ENCODE results near the gene HOXA6.
A peak's percentile ranks its signal among the peaks of the same experiment; 100 is the strongest.

The HOXA6 gene

DNA sequence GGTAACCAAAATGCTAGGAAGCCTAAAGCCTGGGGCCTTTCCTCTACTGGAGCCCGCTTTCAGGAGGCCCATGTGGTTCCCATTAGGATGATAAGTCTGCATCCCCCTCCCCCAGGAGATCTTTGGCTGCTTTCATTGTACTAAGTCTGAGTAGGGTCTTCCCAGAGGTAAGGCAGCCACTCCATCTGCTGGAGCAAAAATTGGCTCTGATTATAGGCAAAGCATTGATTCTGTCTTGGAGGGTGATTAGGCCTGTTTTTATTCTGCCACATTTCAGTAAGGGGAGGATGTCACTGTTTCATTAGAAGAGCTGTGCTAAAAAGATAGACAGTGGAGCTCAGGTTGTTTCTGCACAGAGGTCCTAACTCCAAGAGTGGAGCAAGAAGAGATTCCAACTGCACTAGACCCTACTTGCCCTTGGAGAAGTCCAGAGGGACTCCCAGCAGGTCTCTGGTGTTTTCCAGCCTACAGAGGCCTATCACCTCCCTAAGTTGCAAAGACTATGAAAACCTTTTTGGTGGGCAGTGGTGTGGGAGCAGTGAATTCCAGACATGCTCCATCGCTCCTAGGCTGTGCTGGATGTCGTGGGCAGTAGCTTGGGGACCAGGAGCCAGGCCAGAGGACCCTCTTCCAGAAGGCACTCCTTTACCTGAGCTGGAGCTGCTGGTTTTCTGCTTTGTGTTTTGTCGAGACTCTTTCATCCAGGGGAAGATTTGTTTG, 37.9 kb downstream of the HOXA6 start:
- Histone ChIP-seq H3K36me3 (ENCODE audit: insufficient read depth, low read length) (peaks cover 9% of the 10 kb centered on the region), H3K4me1 (ENCODE audit: control insufficient read depth, insufficient read depth, low read length) (peaks cover 47% of the 10 kb centered on the region), H3K9ac (ENCODE audit: low read depth, low read length) (no peak overlapping the region), H3K27me3 (ENCODE audit: control insufficient read depth, insufficient read depth, low read length) (no peaks in the 10 kb centered on the region), H3K9me3 (replicated peaks; ENCODE audit: low read length) (no peaks in the 10 kb centered on the region), H3K4me3 (ENCODE audit: low read length) (no peak overlapping the region), H3K4me2 (ENCODE audit: low read length) (no peak overlapping the region)

DNA sequence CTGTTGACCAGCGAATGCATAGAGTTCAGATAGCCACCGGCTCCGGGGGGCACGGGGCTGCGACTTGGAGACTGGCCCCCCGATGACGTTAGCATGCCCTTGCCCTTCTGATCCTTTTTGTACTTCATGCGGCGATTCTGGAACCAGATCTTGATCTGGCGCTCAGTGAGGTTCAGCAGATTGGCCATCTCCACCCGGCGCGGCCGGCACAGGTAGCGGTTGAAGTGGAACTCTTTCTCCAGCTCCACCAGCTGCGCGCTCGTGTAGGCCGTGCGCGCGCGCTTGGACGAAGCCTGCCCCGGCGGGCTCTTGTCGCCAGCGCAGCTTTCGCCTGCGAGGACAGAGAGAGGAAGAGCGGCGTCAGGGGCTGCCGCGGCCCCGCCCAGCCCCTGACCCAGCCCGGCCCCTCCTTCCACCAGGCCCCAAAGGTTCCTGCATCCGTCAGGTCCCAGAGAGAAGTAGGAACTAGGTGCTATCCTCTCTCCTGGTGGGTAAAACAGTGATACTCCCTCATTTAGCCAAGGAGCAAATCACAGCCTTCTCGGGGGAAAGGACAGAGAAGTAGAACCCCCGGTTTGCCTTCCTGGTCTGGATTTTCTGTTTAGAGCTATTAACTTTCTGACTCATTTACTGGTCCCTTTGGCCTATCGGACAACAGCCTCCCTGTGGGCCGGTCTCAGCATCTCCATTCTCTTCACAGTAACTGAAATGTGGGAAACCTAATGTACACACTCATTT, 39.0 kb downstream of the HOXA6 start:
- H3K4me2 ChIP-seq (ENCODE audit: low read length): no peak overlapping the region
- no peaks in the 10 kb centered on the region for H3K27me3 ChIP-seq (ENCODE audit: control insufficient read depth, insufficient read depth, low read length)
- H3K9ac ChIP-seq (ENCODE audit: low read depth, low read length): no peak overlapping the region
- H3K9me3 ChIP-seq (replicated peaks; ENCODE audit: low read length): no peaks in the 10 kb centered on the region
- H3K4me3 ChIP-seq (ENCODE audit: low read length): no peak overlapping the region
- peaks cover 42% of the 10 kb centered on the region for H3K4me1 ChIP-seq (ENCODE audit: control insufficient read depth, insufficient read depth, low read length)
- peaks cover 9% of the 10 kb centered on the region for H3K36me3 ChIP-seq (ENCODE audit: insufficient read depth, low read length)

DNA sequence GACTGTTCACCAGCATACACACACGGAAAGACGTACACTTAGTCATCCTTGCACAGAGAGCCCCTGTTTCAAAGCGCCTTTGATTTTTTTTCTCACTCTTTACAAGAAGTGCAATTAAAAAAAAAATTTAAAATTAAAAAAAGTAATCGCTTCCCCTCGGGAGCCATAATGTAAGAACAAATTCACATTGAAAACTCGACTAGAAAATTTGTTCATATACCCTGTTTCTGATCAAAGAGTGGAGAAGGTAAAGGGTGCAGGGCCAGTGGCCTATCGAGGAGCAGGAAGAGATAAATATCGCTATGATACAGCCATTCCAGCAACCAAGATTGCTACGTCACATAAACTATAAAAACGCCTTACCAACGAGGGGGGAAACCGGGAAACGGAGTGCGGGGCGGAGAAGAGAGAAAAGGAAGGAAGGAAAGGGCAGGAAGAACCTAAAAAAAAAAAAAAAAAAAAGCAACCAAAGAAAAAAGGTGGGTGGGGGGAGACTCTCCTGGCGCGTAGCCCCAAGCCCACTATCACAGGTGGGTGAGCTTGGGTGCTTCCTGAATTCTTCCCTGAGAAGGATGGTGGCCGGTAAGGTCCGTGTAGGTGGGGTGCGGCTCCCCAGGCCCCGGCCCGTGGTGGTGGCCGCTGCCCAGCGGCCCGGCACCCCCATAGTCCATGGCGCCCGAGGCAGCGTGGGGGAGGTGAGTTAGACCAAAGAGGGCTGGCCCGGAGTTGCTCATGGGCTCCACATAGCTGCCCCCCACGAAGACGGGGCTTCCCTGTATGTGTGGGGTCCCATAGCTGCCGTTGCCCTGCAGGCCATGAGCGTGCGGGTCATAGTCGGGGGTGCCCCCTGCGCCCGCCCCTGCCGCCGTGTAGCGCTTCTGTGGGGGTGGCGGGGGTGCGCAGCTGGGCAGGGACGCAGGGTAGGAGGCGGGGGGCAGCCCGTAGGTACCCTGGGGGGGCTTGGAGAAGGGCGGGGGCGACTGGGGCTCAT, 39.9 kb downstream of the HOXA6 start:
- Histone ChIP-seq H3K4me3 (ENCODE audit: low read length) (no peak overlapping the region), H3K9ac (ENCODE audit: low read depth, low read length) (peak overlapping the region; percentile 84), H3K27me3 (ENCODE audit: control insufficient read depth, insufficient read depth, low read length) (no peaks in the 10 kb centered on the region), H3K9me3 (replicated peaks; ENCODE audit: low read length) (no peaks in the 10 kb centered on the region), H3K4me2 (ENCODE audit: low read length) (no peak overlapping the region), H3K4me1 (ENCODE audit: control insufficient read depth, insufficient read depth, low read length) (peaks cover 34% of the 10 kb centered on the region), H3K36me3 (ENCODE audit: insufficient read depth, low read length) (peaks cover 9% of the 10 kb centered on the region)

DNA sequence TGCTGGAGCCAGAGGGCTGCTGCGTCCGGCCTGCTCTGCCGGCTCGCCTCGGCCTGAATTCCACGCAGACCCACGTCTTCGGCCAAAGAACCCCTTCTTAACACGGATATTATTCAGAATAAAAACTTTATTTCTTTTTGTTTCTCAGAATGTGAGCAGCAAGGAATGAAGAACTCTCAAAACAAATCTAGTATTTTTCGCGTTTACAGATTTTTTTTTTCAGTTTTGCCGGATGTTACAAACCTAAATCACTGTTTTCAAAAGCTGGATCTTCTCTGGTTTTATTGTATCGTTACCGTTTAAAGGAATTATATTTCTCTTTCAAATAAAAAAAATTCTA, 40.7 kb downstream of the HOXA6 start:
- peaks cover 28% of the 10 kb centered on the region for H3K4me1 ChIP-seq (ENCODE audit: control insufficient read depth, insufficient read depth, low read length)
- H3K27me3 ChIP-seq (ENCODE audit: control insufficient read depth, insufficient read depth, low read length): no peaks in the 10 kb centered on the region
- H3K4me2 ChIP-seq (ENCODE audit: low read length): peak overlapping the region; percentile 99
- no peaks in the 10 kb centered on the region for H3K9me3 ChIP-seq (replicated peaks; ENCODE audit: low read length)
- peak overlapping the region; percentile 73 for H3K4me3 ChIP-seq (ENCODE audit: low read length)
- H3K9ac ChIP-seq (ENCODE audit: low read depth, low read length): peak overlapping the region; percentile 84
- H3K36me3 ChIP-seq (ENCODE audit: insufficient read depth, low read length): peaks cover 9% of the 10 kb centered on the region

DNA sequence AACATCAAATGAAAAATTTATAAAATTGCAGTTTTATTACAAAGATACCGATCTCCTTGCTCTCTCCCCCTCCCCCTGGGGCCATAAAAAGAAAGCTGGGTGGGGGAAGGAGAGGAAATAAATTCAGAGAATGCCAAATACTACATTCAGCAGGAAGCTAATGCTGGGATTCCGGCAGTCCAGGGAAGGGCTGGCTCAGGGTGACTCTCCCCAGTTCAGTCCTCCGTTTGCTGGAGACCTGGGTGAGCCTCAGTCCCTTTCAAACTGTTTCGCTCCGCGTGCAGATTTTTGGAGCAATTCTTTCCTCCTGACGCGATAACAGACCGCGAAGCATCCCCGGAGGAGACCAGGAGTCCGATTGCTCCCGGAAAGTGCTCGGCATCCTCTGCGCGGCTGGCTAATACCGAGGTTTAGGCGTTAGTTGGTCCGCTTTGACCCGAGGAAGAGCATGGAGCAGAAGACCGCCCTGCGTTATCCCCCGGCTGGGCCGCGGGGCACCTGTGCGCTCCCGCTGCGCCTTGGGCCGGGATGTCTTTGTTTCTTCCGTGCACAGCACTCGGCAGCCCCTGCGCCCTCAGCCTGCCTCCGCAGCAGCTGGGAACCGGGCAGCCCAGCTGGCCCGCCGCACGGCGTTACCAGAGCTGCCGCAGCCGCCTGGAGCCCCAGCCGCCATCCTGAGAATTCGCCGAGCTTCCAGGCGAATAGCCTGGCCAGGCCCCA, 41.2 kb downstream of the HOXA6 start:
- peak overlapping the region; percentile 84 for H3K9ac ChIP-seq (ENCODE audit: low read depth, low read length)
- H3K27me3 ChIP-seq (ENCODE audit: control insufficient read depth, insufficient read depth, low read length): no peaks in the 10 kb centered on the region
- peaks cover 15% of the 10 kb centered on the region for H3K36me3 ChIP-seq (ENCODE audit: insufficient read depth, low read length)
- peak overlapping the region; percentile 99 for H3K4me2 ChIP-seq (ENCODE audit: low read length)
- H3K9me3 ChIP-seq (replicated peaks; ENCODE audit: low read length): no peaks in the 10 kb centered on the region
- peaks cover 23% of the 10 kb centered on the region for H3K4me1 ChIP-seq (ENCODE audit: control insufficient read depth, insufficient read depth, low read length)
- H3K4me3 ChIP-seq (ENCODE audit: low read length): peak overlapping the region; percentile 73

DNA sequence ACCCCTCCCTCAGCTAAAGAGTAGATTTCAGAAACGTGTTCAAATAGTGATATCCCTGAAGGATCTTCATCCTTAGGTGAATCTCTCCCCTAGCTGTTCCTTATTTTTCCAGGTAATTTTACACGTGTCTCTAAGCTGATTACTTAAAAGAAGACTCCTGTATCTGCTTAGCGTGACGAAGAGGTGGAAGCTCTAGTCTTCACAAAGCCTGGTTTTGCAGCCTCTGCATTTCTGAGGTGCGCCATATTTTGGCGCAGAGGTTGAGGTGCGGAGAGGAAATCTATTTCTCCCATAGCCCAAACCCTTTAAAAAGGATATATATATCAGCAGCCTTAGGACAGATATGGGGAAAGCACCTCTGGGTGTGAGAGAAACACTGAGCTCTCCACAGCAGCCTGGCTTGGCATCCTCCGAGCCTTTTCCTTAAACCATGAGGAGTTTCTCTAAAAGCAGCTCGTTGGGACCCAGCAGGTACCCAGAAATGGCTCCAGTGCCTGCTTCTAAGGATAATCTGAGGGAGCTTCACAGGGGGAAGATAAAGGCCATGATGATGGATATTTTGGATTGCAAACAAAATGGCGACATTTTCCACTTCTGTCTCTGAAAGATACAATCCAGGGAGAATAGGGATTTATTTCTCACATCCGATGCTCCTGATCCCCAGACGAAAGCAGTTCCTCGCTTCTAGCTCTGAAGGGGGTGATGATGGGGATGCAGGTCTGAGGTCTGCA, 42.1 kb downstream of the HOXA6 start:
- Histone ChIP-seq H3K9ac (ENCODE audit: low read depth, low read length) (no peak overlapping the region), H3K4me2 (ENCODE audit: low read length) (no peak overlapping the region), H3K36me3 (ENCODE audit: insufficient read depth, low read length) (peaks cover 22% of the 10 kb centered on the region), H3K4me3 (ENCODE audit: low read length) (no peak overlapping the region), H3K4me1 (ENCODE audit: control insufficient read depth, insufficient read depth, low read length) (peaks cover 14% of the 10 kb centered on the region), H3K9me3 (replicated peaks; ENCODE audit: low read length) (no peaks in the 10 kb centered on the region), H3K27me3 (ENCODE audit: control insufficient read depth, insufficient read depth, low read length) (no peaks in the 10 kb centered on the region)

DNA sequence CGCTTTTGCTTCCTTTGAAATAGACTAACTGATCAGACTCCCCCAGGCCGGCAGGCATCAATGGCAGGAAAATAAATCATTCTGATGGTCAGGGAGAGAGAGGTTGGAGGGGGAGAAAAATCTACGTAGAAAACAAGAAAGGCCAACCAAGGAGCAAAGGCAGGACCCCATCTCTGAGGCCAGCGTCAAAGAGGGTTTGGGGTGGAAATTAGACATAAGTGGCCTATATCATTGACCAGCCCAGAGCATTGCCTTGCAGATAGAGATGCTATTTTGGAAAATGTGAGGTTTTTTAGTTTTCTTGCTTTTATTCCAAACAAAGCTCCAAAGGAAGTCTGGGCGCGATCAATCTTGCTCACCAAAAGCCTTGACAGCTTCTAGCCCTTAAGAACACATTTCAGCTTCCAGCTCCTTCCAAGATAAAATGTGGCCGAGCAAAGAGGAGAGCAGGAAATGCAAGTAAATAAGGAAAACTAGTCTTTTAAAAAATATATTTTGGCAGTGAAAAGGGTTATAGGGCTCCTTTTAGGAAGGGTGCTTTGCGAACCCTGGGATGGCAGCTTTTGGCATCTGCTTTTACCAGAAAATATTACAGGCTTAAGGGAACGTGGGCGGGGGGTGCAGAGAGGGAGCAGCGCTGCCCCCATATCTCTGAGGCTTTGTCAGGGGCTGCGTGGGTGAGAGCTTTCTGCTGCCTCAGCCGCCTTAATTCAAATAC, 43.1 kb downstream of the HOXA6 start:
- H3K4me2 ChIP-seq (ENCODE audit: low read length): no peak overlapping the region
- H3K9me3 ChIP-seq (replicated peaks; ENCODE audit: low read length): no peaks in the 10 kb centered on the region
- H3K4me3 ChIP-seq (ENCODE audit: low read length): no peak overlapping the region
- H3K27me3 ChIP-seq (ENCODE audit: control insufficient read depth, insufficient read depth, low read length): no peaks in the 10 kb centered on the region
- no peak overlapping the region for H3K9ac ChIP-seq (ENCODE audit: low read depth, low read length)
- H3K4me1 ChIP-seq (ENCODE audit: control insufficient read depth, insufficient read depth, low read length): peaks cover 14% of the 10 kb centered on the region
- H3K36me3 ChIP-seq (ENCODE audit: insufficient read depth, low read length): peaks cover 22% of the 10 kb centered on the region

DNA sequence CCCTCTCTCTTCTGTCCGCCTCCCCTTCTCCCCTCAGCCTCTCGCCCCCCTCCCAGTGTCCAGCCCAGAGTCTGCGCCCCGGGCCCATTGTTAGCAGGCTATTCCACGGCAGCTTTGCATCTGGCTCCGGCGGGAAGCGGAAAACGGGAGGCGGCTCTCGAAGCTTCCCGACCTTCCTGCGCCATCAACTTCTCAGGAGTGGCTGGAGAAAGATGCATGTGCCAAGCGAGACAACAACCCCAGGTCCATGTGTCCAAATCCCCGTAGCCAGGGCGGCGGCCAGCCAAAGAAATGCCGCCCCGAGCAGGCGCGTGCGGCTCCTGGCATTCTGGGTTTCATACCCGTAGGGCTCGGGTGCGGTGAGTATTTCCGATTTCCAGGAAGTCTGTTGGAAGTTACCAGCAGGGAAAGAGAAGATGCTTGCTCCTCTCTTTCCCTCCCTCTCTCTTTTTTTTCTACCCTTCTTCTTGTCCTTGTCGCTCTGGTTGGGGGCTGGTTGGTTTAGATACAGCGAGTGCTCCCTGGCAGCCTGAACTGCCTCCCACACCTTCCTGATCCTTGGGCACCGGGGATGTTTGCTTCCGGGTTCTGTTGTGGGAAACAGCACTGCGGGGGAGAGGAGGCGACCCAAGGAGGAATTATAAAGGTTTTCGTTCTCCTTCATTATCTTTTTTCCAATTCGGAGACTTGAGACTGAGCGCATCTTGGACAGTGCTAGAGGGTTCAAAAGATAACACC, 43.9 kb downstream of the HOXA6 start:
- H3K36me3 ChIP-seq (ENCODE audit: insufficient read depth, low read length): peaks cover 31% of the 10 kb centered on the region
- H3K4me1 ChIP-seq (ENCODE audit: control insufficient read depth, insufficient read depth, low read length): peaks cover 14% of the 10 kb centered on the region
- no peak overlapping the region for H3K9ac ChIP-seq (ENCODE audit: low read depth, low read length)
- H3K9me3 ChIP-seq (replicated peaks; ENCODE audit: low read length): no peaks in the 10 kb centered on the region
- H3K4me3 ChIP-seq (ENCODE audit: low read length): no peak overlapping the region
- H3K27me3 ChIP-seq (ENCODE audit: control insufficient read depth, insufficient read depth, low read length): no peaks in the 10 kb centered on the region
- H3K4me2 ChIP-seq (ENCODE audit: low read length): no peak overlapping the region

DNA sequence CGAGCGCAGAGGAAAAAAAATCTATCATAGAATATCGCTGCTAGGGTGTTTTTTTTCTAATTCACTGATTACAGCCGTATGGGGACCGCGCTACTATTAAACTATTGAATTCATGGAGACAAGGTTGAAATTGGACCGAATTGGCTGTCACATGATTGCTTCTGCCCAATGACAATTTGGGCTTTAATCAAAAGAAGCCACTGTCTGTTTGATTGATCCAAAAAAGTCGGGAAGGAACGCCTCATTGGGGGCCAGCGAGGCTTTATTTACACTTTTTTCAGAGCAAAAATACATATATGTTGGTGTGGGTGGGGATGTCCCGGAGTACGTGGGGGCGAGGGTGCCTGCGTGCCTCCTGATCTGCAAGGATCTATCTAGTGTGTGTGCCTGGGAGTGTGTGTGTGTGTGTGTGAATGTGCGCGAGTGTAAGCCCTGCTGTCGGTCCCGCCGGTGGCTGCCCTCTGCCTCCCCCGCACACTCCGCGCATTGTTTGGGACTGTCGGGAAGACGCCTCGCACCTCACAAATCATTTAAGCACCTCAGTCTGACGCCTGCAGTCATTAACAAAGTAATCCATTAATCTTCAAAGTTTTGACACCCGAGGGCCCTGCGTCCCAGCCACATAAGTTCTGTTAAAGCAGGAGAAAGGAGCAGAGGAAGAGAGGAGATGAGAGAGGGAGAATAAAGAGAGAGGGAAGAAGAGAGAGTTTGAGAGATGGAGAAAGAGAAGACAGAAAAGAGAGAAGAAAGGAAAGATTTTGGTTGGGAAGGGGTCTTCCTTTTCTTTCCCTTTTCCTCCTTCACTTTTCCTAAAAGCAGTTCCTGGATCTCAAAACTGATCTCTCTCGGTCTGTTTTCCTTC, 44.8 kb downstream of the HOXA6 start, which contains the start of gene HOXA2:
TSS of gene HOXA2 (minus strand) at position 103 of the 862 bp plus-strand sequence. CDS start 183 bp downstream, outside the sequence.
- H3K36me3 ChIP-seq (ENCODE audit: insufficient read depth, low read length): peaks cover 32% of the 10 kb centered on the region
- no peaks in the 10 kb centered on the region for H3K9me3 ChIP-seq (replicated peaks; ENCODE audit: low read length)
- no peak within 1 kb of the TSS for H3K4me2 ChIP-seq (ENCODE audit: low read length)
- H3K27me3 ChIP-seq (ENCODE audit: control insufficient read depth, insufficient read depth, low read length): no peaks in the 10 kb centered on the region
- H3K4me3 ChIP-seq (ENCODE audit: low read length): no peak within 1 kb of the TSS
- no peak within 1 kb of the TSS for H3K9ac ChIP-seq (ENCODE audit: low read depth, low read length)
- H3K4me1 ChIP-seq (ENCODE audit: control insufficient read depth, insufficient read depth, low read length): peaks cover 21% of the 10 kb centered on the region
